GM18498 (cell line): ENCODE data around the gene RPS15.
"Not testable (repeated sequence)": the region's sequence is repeated elsewhere in the genome, so short reads cannot be mapped to it uniquely, and the experiment has no call there.

ENCODE experiments used
- ATAC-seq: cut with Tn5 transposase; IDR thresholded peaks from one replicate; pipeline ENCODE4 v1.9.1; 2021; ENCODE audit warnings: mild to moderate bottlenecking, moderate library complexity; ENCODE audit not compliant: unreplicated experiment

Gene RPS15

GRCh38 chr19:1418951-1419738 lies 19.1 kb upstream of the RPS15 start:
- no peak for ATAC-seq

GRCh38 chr19:1420085-1420484 lies 18.1 kb upstream of the RPS15 start:
- ATAC-seq = not testable (repeated sequence)

- no peak for ATAC-seq
These were observed 17.6 kb upstream of the RPS15 start for GRCh38 chr19:1420590-1420989.

GRCh38 chr19:1421218-1421957 lies 16.8 kb upstream of the RPS15 start:
- ATAC-seq = no peak

GRCh38 chr19:1421958-1422305 lies 16.3 kb upstream of the RPS15 start:
- no peak for ATAC-seq

- ATAC-seq = no peak
These were observed 15.8 kb upstream of the RPS15 start for GRCh38 chr19:1422360-1422759.

- ATAC-seq = no peak
These were observed 15.3 kb upstream of the RPS15 start for GRCh38 chr19:1422943-1423342.

- ATAC-seq = no peak
These were observed 14.6 kb upstream of the RPS15 start for GRCh38 chr19:1423436-1424191.

GRCh38 chr19:1424192-1424955 lies 13.8 kb upstream of the RPS15 start:
- ATAC-seq = no peak

- ATAC-seq = no peak
These were observed 12.9 kb upstream of the RPS15 start for GRCh38 chr19:1425102-1425837.

GRCh38 chr19:1425902-1426301 lies 12.3 kb upstream of the RPS15 start:
- ATAC-seq = no peak

GRCh38 chr19:1426736-1427135 lies 11.5 kb upstream of the RPS15 start:
- no peak for ATAC-seq

GRCh38 chr19:1427221-1427920 lies 10.8 kb upstream of the RPS15 start:
- no peak for ATAC-seq

GRCh38 chr19:1428738-1429391 lies 9.3 kb upstream of the RPS15 start:
- ATAC-seq = no peak

- no peak for ATAC-seq
These were observed 8.4 kb upstream of the RPS15 start for GRCh38 chr19:1429750-1430149.

GRCh38 chr19:1430246-1430645 lies 8.0 kb upstream of the RPS15 start:
- ATAC-seq = no peak

- ATAC-seq = no peak
These were observed 6.3 kb upstream of the RPS15 start for GRCh38 chr19:1431759-1432506.

- no peak for ATAC-seq
These were observed 5.7 kb upstream of the RPS15 start for GRCh38 chr19:1432507-1432887.
